ENCODE results near the gene TAOK3.
A peak's percentile ranks its signal among the peaks of the same experiment; 100 is the strongest.
"Not testable (repeated sequence)": the region's sequence is repeated elsewhere in the genome, so short reads cannot be mapped to it uniquely, and the experiment has no call there.

TAOK3 gene

DNA sequence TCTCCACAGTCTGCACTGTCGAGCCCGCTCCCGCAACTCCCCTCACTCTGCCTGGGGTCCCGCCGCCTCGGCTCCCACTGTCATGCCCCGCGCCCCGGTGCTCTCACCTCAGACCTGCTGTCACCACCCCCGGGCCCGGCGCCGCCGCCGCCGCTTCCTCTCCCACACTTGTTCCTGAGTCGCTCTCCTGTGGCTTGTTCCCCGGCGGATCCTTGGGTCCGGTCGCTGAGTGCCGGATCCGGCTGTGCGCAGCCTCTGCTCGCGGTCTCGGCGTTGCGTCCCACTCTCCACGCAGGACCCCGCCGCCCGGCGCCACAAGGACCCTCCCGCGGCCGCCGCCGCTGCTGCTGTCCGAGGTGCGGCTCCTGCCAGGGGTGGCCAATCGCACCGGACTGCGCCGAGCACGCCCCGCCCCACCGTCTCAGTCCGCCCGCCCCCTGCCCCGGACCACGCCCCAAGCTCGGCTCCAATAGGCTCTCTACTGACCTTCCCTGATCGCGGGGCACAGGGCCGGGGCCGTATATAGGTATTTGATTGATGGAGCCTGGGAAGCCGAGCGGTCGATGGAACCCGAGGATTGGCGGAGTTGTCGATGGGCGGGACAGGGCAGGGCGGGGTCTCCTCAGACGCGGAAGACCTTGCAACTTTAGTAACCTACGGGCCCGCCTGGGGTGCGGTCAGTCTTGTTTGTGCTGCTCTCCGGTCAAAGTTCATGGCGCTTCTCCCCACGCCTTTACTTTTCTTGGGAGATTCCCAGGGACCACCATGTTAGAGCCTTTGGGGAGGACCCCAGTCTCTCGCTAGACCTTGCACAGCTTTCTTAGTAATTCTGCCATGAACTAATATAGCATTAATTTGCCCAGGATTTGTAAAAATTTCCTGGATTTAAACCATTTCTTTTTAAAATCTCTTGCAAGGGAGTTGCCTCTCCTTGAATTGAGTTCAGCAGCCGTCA is at the start of gene TAOK3:
TSS of gene TAOK3 (minus strand) at position 367 of the 955 bp plus-strand sequence. CDS start 117,340 bp downstream, outside the sequence.
- peak within 1 kb of the TSS; percentile 98 for H3K4me3 ChIP-seq (ENCODE audit: low read depth, low read length)
- TF ChIP-seq, protein P1, sequence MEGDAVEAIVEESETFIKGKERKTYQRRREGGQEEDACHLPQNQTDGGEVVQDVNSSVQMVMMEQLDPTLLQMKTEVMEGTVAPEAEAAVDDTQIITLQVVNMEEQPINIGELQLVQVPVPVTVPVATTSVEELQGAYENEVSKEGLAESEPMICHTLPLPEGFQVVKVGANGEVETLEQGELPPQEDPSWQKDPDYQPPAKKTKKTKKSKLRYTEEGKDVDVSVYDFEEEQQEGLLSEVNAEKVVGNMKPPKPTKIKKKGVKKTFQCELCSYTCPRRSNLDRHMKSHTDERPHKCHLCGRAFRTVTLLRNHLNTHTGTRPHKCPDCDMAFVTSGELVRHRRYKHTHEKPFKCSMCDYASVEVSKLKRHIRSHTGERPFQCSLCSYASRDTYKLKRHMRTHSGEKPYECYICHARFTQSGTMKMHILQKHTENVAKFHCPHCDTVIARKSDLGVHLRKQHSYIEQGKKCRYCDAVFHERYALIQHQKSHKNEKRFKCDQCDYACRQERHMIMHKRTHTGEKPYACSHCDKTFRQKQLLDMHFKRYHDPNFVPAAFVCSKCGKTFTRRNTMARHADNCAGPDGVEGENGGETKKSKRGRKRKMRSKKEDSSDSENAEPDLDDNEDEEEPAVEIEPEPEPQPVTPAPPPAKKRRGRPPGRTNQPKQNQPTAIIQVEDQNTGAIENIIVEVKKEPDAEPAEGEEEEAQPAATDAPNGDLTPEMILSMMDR (IDR thresholded peaks at IDR 0.05; ENCODE audit: control insufficient read depth, extremely low read depth, insufficient read depth) = no peak
- peak; percentile 96 for DNase-seq (ENCODE audit: low read depth)

DNA sequence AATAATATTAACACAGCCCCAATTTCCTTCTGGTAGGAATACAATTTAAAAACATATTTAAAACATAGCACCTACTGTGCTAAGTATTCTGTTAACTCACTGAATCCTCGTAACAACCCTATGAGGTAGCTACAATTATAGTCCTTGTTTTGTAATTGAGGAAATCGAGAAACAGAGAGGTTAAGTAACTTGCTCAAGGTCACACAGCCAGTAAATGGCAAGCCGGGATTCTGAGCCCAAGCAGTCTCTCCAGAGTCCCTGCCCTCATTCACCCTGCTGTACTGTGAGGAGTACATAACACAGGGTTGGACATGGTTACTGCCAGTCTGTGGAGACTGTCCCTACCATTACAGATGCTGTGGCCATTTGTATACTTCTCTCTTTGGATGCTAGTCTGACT is 48.0 kb upstream of the TAOK3 start:
- no peak overlapping the region for H3K4me3 ChIP-seq (ENCODE audit: low read depth, low read length)
- TF ChIP-seq, protein P1 (IDR thresholded peaks at IDR 0.05; ENCODE audit: control insufficient read depth, extremely low read depth, insufficient read depth) = no peak
- no peak for DNase-seq (ENCODE audit: low read depth)

DNA sequence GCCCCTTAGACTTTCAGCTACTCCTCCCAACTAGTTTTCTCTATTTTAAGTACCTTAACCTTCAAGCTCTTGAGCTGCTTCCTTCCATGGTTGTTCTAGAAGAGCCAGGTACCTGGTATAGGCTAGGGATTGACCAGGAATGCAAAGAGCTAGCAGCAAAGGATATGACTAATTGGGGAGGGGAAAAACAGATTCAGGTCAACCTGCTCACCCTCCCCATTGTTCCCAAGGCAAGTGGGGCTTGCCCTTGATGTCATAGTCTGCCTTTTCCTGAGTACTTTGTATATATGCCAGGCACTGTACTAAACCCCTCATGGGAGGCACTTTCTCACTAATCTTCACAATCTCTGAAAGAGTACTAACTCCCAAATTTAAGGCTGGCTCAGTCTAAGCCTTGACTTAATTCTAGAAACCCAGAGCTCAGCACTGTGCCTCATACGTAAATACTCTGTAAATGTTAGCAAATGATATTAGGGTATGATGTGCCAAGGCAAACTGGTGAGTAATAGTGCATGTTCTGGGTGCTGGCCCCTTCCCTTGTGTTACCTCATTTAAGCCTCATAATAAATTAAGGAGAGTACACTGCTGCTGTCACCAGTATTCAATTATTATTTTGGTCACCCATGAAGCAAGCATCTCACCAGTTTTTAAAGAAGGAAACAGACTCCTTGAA is 45.8 kb upstream of the TAOK3 start:
- DNase-seq (ENCODE audit: low read depth) = no peak
- H3K4me3 ChIP-seq (ENCODE audit: low read depth, low read length) = no peak overlapping the region
- TF ChIP-seq, protein P1 (IDR thresholded peaks at IDR 0.05; ENCODE audit: control insufficient read depth, extremely low read depth, insufficient read depth) = no peak

DNA sequence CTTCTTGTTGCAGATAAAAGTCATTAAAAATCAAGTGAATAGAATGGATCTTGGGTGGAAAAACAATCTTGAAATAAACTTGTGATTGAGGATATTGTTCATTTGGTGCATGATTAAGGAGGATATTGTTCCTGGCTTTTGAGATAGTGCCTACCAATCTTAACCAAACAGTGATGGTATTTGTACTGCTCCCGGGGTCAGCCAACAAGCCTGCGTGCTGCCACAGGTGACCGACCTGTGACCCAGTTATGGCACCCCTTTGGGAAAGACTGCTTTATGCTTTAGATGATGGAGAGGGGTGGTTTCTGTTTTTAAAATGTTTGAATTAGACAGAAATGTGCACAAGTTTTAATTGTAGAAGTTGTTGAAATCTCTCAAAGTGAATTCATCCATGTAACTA is 45.2 kb upstream of the TAOK3 start:
- TF ChIP-seq, protein P1 (IDR thresholded peaks at IDR 0.05; ENCODE audit: control insufficient read depth, extremely low read depth, insufficient read depth) = no peak
- no peak for DNase-seq (ENCODE audit: low read depth)
- H3K4me3 ChIP-seq (ENCODE audit: low read depth, low read length) = no peak overlapping the region

DNA sequence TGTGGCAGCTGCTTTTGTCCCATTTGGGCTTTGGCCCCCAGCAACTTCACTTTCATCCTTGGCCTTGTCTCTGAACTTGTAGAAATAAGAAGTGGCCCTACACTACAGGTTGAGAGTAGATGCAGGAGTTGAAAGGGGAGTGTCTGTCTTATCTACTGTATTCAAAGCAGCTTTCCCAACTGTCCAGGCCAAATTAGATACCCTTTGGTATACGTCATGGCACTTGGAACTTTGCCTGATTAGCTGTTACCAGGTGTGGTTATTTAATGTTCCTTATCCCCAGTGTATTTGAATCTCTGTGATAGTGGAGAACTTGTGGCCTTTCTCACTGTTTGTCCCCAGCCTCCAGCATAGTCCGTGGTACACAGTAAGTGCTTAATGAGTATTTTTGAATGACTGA is 37.1 kb upstream of the TAOK3 start:
- DNase-seq (ENCODE audit: low read depth) = no peak
- TF ChIP-seq, protein P1 (IDR thresholded peaks at IDR 0.05; ENCODE audit: control insufficient read depth, extremely low read depth, insufficient read depth) = no peak
- no peak overlapping the region for H3K4me3 ChIP-seq (ENCODE audit: low read depth, low read length)

DNA sequence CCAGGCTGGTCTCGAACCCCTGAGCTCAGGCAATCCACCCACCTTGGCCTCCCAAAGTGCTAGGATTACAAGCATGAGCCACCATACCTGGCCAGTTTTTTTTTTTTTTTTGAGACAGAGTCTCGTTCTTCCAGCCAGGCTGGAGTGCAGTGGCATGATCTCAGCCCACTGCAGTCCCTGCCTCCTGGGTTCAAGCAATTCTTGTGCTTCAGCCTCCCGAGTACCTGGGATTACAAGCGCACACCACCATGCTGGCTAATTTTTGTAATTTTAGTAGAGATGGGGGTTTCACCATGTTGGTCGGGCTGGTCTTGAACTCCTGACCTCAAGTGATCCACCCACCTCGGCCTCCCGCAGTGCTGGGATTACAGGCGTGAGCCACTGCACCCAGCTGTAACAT is 35.5 kb upstream of the TAOK3 start:
- H3K4me3 ChIP-seq (ENCODE audit: low read depth, low read length); DNase-seq (ENCODE audit: low read depth): not testable (repeated sequence)

DNA sequence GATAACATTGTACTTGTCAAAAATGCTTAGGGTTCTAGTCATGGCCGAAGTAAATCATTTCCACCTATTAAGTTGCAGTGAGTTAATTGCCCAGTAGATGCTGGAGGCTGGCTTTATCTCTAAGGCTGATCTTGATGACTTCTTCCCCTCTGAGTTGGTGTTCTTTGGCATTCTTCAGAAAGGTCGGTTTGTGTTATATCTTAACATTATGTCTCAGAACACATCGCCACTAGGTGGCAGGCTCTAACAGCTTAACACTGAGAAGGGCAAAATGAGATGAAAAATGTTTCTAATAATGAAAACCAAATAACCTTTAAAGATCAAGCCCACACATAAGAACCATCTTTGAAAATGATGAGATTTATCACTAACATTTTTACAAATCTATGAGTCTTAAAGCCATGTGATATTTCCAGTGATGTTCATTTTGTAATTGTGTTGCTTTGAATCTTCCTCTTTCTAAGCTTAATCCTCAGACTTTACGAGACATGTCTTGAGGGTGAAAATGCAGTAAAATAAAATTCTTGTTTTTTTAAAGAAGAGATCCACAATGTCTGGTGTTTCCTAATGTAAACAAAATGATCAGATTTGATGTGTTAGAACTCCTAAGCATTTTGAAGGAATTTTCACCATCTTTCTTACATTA is 32.3 kb upstream of the TAOK3 start:
- H3K4me3 ChIP-seq (ENCODE audit: low read depth, low read length) = no peak overlapping the region
- peak; percentile 31 for DNase-seq (ENCODE audit: low read depth)
- TF ChIP-seq, protein P1 (IDR thresholded peaks at IDR 0.05; ENCODE audit: control insufficient read depth, extremely low read depth, insufficient read depth) = peak; percentile 78
